Activated CD8-positive, alpha-beta memory T cell treated with anti-CD3 and anti-CD28 coated beads for 4 hours (primary cell): ENCODE data around the gene PNMA1.
A peak's percentile ranks its signal among the peaks of the same experiment; 100 is the strongest.

ENCODE experiments used
- DNase-seq, 2 donors: peaks; one replicate each; pipeline ENCODE4 v3.0.0-alpha.2; 2020; ENCODE audit warnings: low read depth in 2 of 2

PNMA1 gene, protein sequence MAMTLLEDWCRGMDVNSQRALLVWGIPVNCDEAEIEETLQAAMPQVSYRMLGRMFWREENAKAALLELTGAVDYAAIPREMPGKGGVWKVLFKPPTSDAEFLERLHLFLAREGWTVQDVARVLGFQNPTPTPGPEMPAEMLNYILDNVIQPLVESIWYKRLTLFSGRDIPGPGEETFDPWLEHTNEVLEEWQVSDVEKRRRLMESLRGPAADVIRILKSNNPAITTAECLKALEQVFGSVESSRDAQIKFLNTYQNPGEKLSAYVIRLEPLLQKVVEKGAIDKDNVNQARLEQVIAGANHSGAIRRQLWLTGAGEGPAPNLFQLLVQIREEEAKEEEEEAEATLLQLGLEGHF

DNA sequence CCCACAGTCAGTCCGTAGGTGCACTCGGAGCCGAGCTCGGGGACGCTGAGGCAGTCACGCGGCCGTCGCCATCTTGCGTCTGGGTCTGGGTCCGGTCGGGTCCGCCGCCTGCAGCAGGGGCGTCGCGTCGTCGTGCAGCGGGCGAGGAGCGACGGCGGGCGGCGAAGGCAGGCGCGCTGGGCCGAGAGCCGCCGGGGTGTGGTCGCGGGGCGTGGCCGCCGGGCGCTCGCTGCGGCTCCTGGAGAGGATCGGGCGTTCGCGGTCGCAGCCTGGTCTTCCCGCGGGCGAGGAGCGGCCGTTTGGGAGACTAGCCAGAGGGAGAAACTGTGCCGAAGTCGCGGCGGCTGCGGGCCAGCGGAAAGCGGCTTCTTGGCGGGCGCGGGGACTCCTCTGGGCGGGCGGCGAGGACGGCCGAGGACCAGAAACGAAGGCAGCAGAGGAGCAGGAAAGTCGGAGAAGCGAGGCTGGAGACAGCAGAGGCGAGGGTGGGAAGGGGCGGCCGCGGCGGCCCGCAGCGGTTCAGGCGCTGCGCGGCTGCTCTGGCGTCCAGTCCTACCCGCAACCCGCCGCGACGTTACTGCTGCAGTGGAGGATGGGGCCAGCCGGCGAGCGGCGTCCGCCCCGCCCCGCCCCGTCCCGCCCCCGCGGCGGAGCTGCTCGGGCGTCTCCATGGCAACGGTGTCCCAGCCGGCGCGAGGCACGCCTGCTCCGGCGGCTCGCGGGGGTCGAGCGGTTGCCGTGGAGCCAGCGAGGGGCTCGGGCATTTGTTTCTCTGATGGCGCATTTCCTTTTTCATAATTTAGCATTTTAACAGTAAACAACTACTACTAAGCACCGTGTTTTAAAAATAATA, at the start of gene PNMA1:
PNMA1 (minus strand) TSS at position 582 of the 853 bp plus-strand sequence. CDS start 745 bp downstream, outside the sequence.
- peak; percentile 69 to 72 for DNase-seq

DNA sequence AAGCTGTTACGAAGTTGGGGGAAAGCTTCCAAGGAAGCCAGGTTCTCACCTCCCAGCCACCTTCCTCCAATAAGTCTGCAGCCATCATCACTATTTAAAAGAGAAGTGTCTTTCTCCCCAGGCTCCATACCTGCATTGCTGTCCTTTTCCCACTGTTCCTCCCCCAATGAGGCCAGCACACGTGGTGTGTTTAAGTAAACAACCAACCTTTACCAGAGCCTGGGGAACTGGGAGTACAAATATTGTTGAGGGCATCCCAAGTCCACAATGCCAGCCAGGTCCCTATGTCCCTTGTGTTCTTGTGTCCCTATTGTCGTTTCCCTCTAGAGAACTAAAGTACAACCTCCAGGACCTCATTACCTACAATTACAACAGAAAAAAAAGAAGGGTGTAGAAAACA, 49.2 kb upstream of the PNMA1 start:
- DNase-seq, result no peak

DNA sequence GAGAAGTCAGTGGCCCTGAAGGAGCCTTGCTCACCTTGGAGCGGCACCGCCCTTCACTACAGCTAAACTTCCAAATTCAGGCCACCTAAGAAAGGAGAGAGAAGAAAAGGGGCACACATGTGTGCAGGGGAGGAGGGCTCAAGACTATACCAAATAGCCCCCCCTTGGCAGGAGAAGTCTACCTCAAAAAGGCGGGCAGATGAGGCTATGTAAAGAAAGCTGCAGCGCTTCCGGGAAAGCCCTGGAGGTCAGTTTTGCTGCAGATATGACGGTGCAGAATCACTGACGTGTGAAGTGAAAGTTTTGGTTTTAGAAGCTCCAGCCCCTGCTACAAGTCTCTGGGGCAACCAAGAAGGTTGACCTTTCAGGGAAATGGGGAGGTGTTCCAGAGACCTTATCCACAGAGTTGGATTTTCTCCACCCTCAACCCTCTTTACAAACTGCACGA, 48.2 kb upstream of the PNMA1 start:
- no peak for DNase-seq

DNA sequence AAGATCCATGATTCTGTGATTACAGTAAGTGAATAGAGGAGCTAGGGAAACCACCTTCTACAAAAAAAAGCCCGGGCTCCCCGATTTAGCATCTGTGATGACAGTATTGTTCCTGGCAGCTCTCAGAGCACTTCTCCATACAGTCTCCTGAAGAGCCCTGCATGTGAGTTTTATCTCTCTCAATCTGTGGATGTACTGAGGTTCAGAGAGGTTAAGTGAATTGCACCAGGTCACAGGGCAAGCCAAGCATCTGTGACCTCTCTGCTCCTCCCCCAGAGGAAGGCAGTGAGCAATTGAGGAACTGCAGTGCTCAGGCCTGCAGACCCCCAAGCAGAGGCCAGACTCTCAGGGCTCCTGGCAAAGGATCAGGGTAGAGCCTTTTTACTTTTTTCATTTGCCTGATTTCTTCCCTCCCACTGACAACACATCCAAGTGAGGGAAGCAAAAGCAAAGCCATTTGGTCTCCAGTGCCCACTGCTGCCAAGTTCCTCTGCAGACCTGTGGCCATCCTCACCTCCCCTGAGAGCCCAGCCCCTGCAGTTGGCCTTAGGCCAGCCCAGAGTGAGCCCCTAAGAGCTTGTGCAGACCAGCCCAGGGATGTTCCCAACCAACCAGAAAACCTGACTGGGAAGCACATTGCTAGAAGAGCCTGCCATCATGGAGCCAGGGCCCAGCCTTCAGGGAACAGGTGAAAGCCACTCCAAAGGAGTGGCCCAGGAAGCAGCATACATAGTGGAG, 47.6 kb upstream of the PNMA1 start:
- no peak for DNase-seq

DNA sequence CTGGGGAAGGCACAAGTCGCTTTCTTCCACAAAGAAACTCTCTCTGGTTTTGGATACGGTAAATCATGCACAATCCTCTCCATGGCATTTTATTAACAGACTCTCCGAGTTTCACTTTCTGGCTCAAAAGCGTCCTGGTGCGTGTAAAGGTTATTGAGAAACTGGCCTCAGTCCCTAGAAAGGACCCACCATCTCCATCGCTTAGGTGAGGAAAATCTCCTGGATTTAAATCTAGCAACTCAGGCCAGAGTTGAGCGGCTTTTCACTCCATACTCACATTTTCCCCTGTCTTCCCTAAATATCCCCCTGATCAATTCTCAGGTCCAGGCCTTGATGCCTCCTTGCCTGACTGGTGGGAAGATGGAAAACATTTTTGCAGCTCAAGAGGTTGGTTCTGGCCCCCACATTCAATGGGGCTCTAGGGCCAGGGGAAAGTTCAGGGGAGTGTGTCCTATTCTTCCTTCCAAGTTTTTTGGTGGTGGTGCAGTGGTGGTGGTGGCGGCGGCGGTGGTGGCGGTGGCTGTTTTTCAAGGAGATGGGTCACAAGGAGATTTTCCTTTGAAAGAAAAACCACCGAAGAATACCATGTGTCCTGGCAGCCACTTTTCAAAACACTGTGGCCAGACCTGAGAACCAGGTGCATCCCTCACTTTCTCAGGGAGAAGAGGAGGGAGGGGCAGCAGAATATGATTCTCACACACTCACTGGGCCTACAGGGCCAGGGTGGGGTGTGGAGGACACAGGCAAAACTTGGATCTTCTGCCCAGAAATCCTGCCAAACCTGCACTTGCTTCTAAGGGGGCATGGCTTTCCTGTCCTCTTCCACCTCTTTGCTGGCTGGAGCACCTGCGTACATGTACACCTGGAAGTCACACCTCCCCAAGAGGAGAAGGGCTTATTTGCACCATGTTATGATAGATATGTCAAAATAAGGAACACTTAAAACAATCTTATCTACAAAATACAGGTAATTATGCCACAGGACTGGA, 46.7 kb upstream of the PNMA1 start:
- DNase-seq, result no peak

DNA sequence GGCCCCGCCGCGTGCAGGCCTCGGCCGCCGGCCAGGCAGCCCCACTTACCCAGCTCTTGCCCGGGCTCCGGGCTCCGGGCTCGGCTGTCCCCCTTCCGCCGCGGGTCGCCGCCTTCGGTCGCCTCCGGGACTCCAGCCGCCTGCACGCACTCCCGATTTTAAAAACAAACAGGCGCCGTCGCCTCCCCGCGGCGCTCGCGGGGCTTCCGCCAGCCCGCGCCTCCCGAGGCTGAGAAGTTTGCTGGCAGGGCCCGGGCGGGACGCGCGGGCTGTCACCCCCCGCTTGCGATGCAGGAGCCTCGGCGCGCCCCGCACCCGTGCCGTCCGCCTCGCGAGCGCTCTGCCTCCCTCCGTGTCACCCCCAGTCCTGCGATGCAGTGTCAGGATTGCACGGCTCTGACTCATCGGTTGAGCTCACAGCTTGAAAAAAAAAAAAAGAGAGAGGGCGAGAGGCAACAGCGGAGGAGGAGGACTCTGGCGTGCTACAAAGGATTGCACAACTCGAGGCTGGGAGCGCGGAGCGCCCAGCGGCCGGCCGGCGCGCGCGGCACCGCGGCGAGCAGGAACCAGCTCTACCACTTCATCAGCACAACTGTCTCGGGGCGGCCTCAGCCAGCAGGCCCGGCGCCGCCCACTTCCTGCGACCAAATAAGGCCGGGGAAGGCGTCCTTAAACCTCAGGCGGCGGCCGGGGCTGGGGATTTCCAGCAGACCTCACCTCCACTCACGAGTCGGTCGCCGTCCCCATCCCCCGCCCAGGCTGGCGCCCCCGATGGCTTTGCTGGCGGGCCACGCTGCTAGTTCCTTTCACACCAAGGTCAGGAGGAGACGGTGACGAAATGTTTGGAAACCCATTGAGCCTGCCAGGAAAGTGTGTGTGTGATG, 45.8 kb upstream of the PNMA1 start:
- DNase-seq, result peak; percentile 95 to 96

DNA sequence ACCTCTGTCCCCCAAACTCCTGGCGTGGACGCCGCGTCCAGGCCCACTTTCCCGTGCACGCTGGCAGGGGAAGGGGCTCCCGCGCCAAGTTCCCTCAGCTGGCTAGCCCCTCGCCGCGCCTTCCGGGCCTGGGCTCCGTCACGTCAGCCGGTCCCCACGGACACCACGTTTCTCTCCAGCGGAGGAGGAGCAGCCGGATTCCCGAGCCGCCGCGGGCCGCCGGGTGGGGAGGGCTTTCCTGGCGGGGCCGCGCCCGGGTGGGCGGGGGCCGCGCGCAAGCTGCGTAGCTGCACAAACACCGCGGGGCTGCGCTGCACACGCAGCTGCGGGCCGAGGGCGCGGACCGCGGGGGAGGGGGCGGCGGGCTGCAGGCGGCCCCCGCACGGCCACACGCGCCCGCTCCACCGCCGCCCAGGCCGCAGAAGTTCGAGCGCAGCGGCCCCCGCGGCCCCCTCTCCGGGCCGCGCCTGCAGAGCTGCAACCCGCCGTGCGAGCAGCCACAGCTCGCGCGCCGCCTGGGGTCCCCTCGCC, 45.1 kb upstream of the PNMA1 start:
- DNase-seq, result no peak

DNA sequence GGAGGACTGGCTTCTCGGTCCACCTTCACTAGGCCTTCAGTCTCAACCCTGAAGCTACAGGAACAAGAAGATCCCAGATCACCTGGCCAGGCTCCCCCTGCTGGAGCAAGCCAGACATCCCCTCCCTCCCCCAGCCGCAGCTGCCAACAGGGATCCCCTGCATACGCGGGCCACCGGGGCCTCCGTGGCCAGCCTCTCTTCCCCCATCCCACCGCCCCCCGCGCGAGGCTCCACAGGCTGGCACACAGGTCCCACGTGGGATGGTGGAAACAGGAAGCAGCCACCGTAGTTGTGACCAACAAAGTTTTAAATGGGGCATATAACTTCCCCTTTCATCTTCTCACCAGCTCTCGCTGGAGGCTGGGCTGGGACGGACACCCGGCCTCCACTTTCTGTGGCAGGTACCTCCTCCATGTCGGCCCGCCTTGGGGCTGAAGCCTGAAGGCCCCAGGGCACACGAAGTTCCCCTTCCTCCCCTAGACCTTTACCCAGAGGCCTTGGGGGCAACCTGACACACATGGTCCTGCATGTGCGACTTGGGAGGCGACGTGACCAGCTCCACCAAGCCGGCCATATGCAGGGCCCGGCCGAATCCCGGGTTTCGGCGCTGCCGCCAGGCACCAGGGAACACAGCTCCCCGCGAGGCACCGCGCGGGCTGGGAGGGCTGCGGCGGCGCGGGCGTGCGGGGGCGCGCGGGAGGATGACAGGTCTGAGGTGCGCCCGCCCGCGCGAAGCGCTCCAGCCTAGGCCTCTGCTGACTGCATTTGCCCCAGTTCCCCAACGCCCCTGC, 44.4 kb upstream of the PNMA1 start:
- DNase-seq, result peak; percentile 47 to 52

DNA sequence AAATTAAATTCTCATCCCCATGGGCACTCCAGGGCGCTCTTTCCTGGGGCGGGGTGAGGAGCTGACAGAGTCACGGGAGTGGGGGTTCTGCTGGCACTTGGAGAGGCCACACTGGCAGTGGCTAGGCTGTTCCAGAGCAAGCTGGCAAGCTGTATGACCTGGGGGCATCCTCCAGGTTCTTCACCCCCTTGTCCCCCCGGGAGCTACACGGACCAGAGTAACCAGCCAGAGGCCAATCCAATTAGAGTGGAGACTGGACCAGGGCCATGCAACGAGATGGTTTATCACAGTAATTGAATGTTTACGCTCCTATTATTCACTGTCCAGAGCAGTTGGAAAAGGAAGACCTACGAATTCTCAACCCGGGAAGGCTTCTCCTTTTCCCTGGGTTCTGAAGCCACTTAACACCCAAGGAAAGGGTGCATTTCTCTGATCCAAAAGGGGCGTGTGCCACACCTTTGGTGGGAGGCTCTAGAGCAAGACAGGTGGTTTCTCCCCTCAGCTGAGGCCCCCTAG, 43.8 kb upstream of the PNMA1 start:
- no peak for DNase-seq

DNA sequence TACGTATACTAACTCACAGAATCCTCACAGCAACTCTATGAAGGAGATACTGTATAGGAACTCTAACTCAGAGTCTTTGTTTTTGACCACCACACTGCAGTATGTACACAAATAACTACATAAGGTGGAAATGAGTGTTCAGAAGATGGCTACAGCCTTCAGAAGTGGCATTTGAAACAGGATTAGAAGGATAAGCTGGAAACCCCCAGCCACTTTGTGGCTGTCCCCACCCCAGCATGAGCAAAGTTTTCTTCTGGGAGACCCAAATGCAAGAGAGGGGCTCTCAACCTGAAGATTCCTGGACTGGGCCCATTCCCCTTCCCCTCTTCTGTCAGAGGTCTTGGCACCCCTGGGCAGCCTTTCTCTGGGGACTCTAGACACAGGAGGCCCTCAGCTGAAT, 43.2 kb upstream of the PNMA1 start:
- DNase-seq, result no peak

DNA sequence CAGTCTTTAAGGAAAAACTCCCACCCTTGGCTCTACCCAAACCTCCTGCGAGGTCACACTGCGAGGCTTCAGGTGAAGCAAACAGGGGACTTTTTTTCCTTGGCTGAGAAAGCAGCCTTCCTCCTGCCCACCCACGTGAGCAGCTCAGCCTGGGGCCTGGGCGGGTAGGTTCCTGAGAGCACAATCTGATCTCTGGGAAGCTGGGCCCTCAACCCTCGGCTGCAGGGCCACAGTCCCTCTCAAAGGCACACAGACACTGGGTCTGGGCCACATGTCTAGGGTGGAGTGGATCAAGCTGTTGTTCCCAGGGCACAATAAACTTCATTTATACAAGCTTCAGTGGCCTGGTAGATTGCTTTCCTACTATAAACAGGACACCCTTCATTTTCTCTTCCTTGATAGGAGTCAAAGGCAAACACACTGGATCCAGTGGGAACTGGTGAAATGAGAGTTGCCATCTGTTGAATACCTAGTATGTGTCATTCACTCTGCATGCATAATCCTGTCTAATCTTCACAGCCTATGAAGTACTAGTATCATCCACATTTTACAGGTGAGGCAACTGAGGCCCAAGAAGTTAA, 41.3 kb upstream of the PNMA1 start:
- DNase-seq, result no peak

DNA sequence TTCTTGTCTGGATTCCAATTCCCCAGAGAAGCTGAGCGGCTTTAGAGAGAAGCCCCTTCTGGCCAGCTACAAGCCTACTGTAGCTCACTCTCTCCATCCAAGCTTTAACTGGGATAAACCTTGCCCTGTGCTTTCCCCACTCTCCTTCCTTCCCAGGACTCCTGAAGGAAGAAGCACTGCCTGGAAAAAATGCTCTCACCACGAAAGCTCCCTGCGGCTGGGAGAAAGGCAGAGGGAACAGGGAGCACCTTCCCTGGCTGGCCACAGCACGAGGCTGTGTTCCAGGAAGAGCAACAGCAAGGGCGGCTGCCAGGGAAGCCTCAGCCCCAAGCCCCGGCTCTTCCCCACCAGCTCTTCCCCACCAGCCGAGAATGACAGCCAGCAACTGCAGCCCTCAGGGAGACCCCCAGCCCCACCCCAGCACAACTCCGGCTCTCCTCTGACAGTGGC, 40.8 kb upstream of the PNMA1 start:
- no peak for DNase-seq

DNA sequence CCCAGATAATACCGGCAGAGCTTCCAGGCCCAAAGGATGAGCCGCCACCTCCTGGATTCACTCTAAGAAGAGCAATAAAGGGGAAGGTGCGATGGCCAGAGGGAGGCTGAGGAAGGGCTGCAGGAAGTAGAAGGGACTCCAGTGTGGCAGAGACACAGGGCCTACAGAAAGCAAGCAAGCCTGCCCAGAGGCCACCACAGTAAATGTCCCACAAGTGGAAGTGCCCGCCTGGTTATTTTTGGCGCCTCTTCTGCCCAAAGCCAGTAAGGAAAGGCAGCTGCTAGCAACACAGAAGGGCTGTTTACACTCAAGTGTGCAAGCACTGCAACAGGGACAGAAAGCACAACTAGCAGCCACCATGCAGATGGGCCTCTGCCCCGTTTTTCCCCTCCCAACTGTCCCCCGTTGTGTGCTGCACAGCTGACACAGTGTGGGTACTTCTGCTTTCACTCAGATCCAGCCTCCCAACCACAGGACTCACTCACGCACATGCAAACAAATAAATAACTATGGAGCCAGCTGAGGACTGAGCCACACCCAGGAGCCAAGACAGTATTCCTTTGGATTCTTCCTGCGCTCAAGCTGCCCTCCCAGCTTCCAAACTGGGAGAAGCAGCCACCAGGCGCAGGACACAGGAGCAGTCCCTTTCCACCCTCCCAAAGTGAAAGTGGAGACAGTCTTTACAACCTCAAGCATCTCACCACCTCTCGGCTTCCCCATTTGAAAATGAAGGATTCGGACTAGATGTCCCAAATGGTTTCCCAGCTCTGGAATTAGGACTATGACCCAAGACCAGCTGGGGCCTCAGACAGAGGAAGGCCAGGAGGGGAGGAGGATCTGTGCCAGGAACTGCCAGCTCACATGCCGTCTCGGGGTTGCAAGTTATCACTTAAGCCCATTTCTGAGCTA, 40.0 kb upstream of the PNMA1 start:
- no peak for DNase-seq

DNA sequence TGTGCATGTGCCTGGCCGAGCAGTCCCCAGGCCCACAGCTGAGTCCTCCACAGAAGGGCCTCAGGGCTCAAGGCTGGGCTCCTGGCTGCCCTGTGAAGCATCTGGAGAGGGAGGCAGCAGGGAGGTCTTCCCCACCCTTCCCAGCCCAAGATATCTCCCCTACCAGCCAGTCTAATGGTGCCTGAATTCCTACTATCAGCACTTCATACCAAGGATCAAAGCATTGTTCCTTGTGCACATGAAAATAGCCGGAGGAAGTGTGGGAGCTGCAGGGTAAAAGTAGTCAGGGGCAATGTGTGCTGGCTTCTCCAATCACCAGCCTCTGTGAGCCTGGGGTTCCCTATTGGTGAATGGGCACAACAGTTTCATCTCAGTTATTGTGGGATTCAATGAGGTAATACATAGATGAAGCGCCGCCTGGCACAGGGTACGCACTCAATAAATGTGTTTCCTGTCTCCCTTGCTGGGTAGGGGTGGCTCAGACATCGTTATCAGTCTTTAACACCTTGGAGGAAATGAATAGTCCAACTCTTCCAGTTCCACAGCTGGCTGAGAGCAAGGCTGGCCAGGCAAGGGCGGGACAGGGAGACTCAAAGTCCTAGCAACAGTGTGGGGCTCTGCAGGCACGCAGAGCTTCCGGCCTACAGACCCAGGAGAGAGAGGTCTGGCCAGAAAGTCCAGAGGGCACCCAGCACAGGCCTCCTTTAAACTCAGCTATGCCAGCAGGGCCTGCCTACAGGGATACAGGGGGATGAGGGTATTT, 39.1 kb upstream of the PNMA1 start:
- no peak for DNase-seq

DNA sequence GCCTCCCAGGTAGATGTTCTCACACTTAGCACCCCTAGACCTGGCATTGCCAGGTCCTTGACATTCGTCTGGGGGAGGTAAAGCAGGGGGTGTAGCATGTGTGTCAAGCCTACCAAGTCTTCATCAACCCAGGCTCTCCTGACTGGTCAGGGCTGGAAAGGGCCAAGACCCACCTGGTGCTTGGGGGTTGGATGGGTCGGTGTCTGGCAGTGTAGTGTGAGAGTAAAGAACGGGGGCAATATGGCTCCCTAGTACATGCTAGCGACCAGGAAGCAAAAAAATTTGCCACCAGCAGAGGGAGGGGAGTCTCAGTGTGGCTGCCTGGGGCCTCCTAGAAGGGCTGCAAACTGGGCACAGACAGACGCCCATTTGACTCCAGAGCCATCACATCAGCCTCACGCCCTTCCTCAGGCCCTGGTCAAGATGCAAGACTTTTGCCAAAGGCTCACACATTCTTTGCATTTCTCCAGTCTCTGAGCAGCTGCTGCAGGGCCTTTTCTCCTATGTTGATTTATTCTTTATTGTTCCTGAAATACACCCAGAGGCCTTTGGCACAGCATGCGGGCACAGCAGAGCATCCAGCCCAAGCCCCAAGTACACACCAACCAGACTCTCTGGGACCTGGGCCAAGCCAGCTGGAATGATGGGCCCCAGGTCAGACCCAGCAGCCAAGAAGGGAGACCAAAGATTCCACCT, 38.3 kb upstream of the PNMA1 start:
- no peak for DNase-seq
